WTC11 (cell line): Measurements from ENCODE around the gene TEX10.

Source experiments
- IRF2 ChIP-seq: sonication (generic); formaldehyde crosslinking; IDR thresholded peaks from 2 replicates; pipeline ENCODE4 v1.8.0; 2022; ENCODE audit warnings: low read depth, missing genetic modification reagents, borderline replicate concordance
- SP1 ChIP-seq: sonication (generic); formaldehyde crosslinking; conservative IDR thresholded peaks from 2 replicates; pipeline ENCODE4 v1.8.1; 2022; ENCODE audit warnings: missing genetic modification reagents
- ZNF138 ChIP-seq: sonication (generic); formaldehyde crosslinking; conservative IDR thresholded peaks from 2 replicates; pipeline ENCODE4 v1.8.1; 2022; ENCODE audit warnings: mild to moderate bottlenecking, moderate library complexity, missing genetic modification reagents
- ZNF671 ChIP-seq: fragments of 250-450 bp; sonication (Bioruptor Pico); IDR thresholded peaks from 2 replicates; pipeline ENCODE4 v1.8.0; 2021; ENCODE audit warnings: mild to moderate bottlenecking
- TF ChIP-seq, protein P1 (sequence below): fragments of 200-600 bp; IDR thresholded peaks from 2 replicates; pipeline ENCODE4 v1.8.0; 2022; ENCODE audit warnings: antibody characterized with exemption
- TF ChIP-seq, protein P2 (sequence below): sonication (generic); formaldehyde crosslinking; IDR thresholded peaks from 2 replicates; pipeline ENCODE4 v1.8.1; 2022; ENCODE audit warnings: low read depth, mild to moderate bottlenecking, moderate library complexity, missing genetic modification reagents, borderline replicate concordance
- TF ChIP-seq, protein P3 (sequence below): sonication (generic); formaldehyde crosslinking; IDR thresholded peaks from 2 replicates; pipeline ENCODE4 v1.8.1; 2023; ENCODE audit warnings: mild to moderate bottlenecking, missing genetic modification reagents, moderate library complexity

DNA sequence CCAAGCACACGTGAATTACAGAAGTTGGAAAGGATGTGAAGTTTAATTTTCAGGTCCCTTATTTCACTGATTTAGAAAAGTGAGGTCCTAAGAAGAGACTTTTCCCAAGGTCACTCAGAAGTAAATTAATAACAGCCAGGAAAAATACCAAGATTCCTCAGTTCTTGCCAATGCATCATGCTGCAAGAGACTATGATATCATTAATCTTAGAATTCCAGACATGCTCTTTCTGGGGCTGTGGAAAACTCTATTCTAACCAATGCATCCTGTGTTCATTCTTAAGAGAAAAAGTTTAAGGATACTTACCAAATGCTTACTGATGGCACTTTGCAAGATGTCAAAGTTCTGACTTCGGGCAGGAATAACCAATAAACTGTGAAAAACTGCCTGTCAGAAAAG is 42.8 kb downstream of the TEX10 start:
- no peak for TF ChIP-seq SP1
- no peak for TF ChIP-seq IRF2 (CRISPR knock-in tag)
- no peak for TF ChIP-seq ZNF138 (CRISPR knock-in tag)
- TF ChIP-seq, protein P1, sequence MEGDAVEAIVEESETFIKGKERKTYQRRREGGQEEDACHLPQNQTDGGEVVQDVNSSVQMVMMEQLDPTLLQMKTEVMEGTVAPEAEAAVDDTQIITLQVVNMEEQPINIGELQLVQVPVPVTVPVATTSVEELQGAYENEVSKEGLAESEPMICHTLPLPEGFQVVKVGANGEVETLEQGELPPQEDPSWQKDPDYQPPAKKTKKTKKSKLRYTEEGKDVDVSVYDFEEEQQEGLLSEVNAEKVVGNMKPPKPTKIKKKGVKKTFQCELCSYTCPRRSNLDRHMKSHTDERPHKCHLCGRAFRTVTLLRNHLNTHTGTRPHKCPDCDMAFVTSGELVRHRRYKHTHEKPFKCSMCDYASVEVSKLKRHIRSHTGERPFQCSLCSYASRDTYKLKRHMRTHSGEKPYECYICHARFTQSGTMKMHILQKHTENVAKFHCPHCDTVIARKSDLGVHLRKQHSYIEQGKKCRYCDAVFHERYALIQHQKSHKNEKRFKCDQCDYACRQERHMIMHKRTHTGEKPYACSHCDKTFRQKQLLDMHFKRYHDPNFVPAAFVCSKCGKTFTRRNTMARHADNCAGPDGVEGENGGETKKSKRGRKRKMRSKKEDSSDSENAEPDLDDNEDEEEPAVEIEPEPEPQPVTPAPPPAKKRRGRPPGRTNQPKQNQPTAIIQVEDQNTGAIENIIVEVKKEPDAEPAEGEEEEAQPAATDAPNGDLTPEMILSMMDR, result no peak
- TF ChIP-seq, protein P2, sequence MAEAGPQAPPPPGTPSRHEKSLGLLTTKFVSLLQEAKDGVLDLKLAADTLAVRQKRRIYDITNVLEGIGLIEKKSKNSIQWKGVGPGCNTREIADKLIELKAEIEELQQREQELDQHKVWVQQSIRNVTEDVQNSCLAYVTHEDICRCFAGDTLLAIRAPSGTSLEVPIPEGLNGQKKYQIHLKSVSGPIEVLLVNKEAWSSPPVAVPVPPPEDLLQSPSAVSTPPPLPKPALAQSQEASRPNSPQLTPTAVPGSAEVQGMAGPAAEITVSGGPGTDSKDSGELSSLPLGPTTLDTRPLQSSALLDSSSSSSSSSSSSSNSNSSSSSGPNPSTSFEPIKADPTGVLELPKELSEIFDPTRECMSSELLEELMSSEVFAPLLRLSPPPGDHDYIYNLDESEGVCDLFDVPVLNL (CRISPR knock-in tag), result no peak
- TF ChIP-seq, protein P3, sequence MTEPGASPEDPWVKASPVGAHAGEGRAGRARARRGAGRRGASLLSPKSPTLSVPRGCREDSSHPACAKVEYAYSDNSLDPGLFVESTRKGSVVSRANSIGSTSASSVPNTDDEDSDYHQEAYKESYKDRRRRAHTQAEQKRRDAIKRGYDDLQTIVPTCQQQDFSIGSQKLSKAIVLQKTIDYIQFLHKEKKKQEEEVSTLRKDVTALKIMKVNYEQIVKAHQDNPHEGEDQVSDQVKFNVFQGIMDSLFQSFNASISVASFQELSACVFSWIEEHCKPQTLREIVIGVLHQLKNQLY (CRISPR knock-in tag), result no peak
- no peak for TF ChIP-seq ZNF671 (CRISPR knock-in tag)
